Retinal pigment epithelial cell (primary cell): ENCODE data around the gene FOLH1.
"Not testable (repeated sequence)": the region's sequence is repeated elsewhere in the genome, so short reads cannot be mapped to it uniquely, and the experiment has no call there.

Experiments used
- DNase-seq: peaks from one replicate; pipeline ENCODE4 v3.0.0-alpha.2; 2010; ENCODE audit warnings: low read depth
- H3K4me3 ChIP-seq: 2 replicates; pipeline ENCODE4 v1.5.1; 2011; ENCODE audit warnings: mild to moderate bottlenecking, low read length, control low read depth, moderate library complexity
- CTCF ChIP-seq: conservative IDR thresholded peaks from 2 replicates; pipeline ENCODE4 v1.5.1; 2011; ENCODE audit warnings: low read depth, low read length, control low read depth, inconsistent platforms

The FOLH1 gene

GRCh38 chr11:49208006-49208721, at the start of gene FOLH1:
FOLH1 (minus strand) TSS chr11:49208602; CDS start chr11:49208409, 193 bp downstream.
- no peak for TF ChIP-seq CTCF
- no peak for DNase-seq
- no peak within 1 kb of the TSS for H3K4me3 ChIP-seq

DNA sequence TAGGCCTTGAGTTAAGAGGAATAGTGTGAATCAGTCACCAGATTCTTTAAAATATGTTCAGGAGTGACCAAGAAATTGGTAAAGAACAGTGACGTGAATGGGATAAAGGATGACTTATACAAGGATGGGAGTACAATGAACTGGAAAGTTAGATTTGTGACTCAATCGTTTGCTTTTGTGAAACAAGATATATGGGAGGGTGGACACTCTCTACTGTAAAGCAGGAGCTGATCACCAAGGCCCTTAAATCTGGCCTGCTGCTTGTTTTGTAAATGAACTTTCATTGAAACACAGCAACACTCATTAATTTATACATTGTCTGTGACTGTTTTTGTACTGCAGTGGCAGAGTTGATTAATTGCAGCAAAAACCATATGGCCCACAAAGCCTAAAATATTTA, 46.7 kb upstream of the FOLH1 start:
- H3K4me3 ChIP-seq, DNase-seq: not testable (repeated sequence)

GRCh38 chr11:49251212-49251611, 42.8 kb upstream of the FOLH1 start:
- H3K4me3 ChIP-seq, DNase-seq: not testable (repeated sequence)

GRCh38 chr11:49250398-49251115, 42.2 kb upstream of the FOLH1 start:
- not testable (repeated sequence) for DNase-seq, H3K4me3 ChIP-seq

GRCh38 chr11:49249363-49249762, 41.0 kb upstream of the FOLH1 start:
- not testable (repeated sequence) for DNase-seq, H3K4me3 ChIP-seq

DNA sequence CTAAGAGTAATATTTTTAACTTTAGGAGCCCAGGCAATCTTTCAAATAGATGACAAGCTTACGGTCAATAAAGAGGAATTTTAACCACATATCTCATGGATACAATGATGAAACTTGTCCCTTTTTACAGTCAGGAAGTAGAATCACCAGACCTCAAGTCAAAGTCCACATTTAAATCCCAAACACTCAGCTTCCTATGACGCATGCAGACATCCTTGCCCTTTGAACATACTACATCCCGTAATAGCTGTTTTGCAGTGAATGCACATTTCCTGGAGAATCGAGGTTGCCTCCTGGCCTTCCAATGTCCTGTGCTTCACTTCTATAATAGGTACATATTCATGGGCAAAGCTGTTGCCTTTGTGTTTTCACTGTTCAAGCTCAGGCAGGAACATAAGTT, 25.3 kb upstream of the FOLH1 start:
- DNase-seq, H3K4me3 ChIP-seq: not testable (repeated sequence)

DNA sequence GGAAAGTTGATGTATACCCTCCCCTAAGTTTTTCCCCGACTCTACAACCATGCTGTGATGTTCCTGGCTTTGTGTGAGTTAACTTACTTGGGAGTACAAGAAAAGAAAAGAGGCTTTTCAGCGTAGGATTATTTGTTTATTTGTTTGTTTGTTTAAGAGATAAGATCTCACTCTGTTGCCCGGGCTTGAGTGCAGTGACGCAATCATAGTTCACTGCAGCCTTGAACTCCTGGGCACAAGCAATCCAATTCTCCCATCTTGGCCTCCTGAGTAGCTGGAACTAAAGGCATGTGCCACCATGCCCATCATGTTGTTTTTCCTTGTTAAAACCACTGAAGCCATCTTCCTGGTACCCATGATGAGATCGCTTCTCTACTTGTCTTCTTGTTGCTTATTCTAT, 24.6 kb upstream of the FOLH1 start:
- not testable (repeated sequence) for H3K4me3 ChIP-seq, DNase-seq

DNA sequence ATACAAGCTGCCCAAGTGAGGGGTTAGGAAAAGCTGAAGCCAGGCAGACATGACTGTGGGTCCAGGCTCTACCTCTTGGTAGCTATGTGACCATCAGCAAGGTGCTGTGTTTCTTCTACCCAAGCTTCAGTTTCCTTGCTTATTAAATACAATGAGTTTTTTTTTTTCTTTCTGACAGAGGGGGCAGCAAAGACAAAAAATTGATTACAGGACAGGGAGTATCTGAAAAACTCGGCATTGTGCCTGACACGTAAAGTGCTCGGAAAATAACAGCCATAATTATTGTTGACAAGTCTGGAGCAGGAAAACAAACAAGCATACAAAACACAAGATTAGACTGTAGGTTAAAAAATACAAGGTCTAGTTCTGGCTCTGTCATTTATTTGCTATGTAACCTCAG, 23.3 kb upstream of the FOLH1 start:
- H3K4me3 ChIP-seq, DNase-seq: not testable (repeated sequence)

- DNase-seq, H3K4me3 ChIP-seq: not testable (repeated sequence)
Observed at GRCh38 chr11:49230534-49230933, 22.1 kb upstream of the FOLH1 start.

DNA sequence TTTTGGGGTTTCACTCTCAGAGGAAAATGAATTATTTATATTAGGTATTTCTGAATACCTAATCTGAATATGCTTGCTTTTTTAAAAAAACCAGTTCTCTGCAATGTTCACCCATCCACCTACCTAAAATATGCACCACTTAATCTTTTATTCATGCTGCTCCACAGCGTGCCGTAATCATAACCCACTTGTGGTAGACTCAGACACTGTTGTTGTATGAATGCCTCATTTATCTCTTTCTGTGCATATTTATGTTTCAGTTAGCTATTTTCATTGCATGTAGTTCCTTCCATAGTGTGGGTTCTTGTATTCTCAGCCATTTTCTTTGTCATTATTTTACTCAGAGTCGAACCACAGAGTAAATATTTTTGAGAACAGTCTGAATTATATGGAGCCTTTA, 21.6 kb upstream of the FOLH1 start:
- H3K4me3 ChIP-seq, DNase-seq: not testable (repeated sequence)

DNA sequence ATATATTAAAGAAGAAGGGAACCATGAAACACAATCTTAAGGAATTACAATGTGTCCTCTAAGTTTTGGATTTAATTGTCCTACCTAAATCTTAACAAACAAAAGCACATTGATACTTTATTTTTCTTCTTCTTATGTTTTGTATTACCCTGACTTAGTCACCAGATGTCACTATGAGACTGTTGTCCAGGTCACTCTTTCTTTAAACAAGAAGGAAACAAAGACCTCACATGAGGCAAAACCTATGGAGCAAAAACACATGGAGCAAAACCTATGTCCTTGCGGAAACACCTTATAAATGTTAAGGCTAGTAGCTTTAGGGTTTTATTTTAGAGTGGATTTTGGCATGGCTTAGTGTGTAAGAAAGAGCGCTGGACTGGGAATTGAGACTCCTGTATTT, 20.7 kb upstream of the FOLH1 start:
- not testable (repeated sequence) for H3K4me3 ChIP-seq, DNase-seq

GRCh38 chr11:49225255-49225785, 16.9 kb upstream of the FOLH1 start:
- peak; percentile 10 for DNase-seq
- H3K4me3 ChIP-seq: not testable (repeated sequence)

DNA sequence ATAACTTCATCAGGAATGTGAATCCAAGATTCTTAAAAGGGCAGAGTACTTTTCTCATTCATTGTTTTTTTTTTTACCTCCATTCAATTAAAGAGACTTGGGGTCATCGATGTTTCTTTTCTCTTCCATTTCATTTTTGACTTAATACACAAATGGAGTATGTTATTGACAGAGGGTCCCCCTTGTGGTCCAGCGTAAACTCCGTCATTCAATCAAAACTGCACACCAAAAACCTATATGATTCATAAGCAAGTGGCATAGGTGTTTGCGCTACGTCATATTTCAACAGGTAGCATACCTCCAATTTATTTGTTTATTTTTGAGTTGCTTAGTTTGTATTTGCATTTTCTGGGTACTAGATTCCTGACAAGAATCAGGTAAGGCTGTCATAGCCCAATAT, 12.7 kb upstream of the FOLH1 start:
- no peak for DNase-seq
- no peak for TF ChIP-seq CTCF
- no peak overlapping the region for H3K4me3 ChIP-seq
